ENCODE data around the gene BTNL8.

DNA sequence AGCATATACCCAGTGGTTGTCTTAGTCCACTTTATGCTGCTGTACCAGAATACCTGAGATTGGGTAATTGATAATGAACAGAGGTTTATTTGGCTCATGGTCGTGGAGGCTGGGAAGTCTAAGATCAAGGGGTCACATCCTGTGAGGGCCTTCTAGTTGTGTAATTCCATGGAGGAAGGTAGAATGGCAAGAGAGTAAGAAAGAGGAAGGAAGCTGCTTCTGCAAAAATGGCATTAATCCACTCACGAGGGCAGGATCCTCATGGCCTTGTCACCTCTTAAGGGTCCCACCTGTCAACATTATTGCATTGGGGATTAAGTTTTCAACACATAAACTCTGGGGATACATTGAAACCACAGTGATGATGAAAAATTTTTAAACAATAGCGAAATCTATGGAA is 17.0 kb downstream of the BTNL8 start:
- TF ChIP-seq, protein P1, sequence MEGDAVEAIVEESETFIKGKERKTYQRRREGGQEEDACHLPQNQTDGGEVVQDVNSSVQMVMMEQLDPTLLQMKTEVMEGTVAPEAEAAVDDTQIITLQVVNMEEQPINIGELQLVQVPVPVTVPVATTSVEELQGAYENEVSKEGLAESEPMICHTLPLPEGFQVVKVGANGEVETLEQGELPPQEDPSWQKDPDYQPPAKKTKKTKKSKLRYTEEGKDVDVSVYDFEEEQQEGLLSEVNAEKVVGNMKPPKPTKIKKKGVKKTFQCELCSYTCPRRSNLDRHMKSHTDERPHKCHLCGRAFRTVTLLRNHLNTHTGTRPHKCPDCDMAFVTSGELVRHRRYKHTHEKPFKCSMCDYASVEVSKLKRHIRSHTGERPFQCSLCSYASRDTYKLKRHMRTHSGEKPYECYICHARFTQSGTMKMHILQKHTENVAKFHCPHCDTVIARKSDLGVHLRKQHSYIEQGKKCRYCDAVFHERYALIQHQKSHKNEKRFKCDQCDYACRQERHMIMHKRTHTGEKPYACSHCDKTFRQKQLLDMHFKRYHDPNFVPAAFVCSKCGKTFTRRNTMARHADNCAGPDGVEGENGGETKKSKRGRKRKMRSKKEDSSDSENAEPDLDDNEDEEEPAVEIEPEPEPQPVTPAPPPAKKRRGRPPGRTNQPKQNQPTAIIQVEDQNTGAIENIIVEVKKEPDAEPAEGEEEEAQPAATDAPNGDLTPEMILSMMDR (IDR thresholded peaks at IDR 0.05; ENCODE audit: low read depth, low read length, poor library complexity, severe bottlenecking): no peak
- no peak for TF ChIP-seq EZH2phosphoT487 (IDR thresholded peaks at IDR 0.05; ENCODE audit: borderline replicate concordance, low read length)
